Measurements from ENCODE around the gene SPTLC3. TPM values are rescaled to one million over a fixed set of nuclear protein-coding genes. Genes with fewer than 3 reads are reported as not detected.

Gene SPTLC3
- polyA plus RNA-seq, 1 of the 3 experiments (the other 2 are of a cell fraction), result 0.02 TPM

- no peak for TF ChIP-seq RCOR1 (IDR thresholded peaks at IDR 0.05; ENCODE audit: low read length)
These were observed 102.6 kb downstream of the SPTLC3 start (continued) for GRCh38 chr20:13111249-13111911.

GRCh38 chr20:13113731-13114130 is 105.0 kb downstream of the SPTLC3 start:
- Histone ChIP-seq H3K79me2 (ENCODE audit: insufficient read depth) (no peaks in the 10 kb centered on the region), H3K4me1 (ENCODE audit: control insufficient read depth in 1 of 2, insufficient read depth in 2 of 2, low read depth in 1 of 2, low read length in 1 of 2) (no peaks in the 10 kb centered on the region), H3K9ac (no peak overlapping the region), H3K9me2 (no peaks in the 10 kb centered on the region), H3K27me3 (ENCODE audit: insufficient read depth) (no peaks in the 10 kb centered on the region; the same call in 1 of the 2 replicates), H2AFZ (ENCODE audit: low read depth) (no peak overlapping the region), H4K20me1 (ENCODE audit: insufficient read depth) (no peaks in the 10 kb centered on the region), H3K4me3 (ENCODE audit: low read depth in 2 of 2, low read length in 1 of 2) (no peak overlapping the region), H3K27ac (ENCODE audit: low read depth in 2 of 2, low read length in 1 of 2) (no peak overlapping the region), H3K36me3 (replicated peaks in 1 of 2; ENCODE audit: control insufficient read depth in 1 of 2, insufficient read depth in 2 of 2, low read length in 1 of 2) (no peaks in the 10 kb centered on the region), H3K9me3 (no peaks in the 10 kb centered on the region), H3F3A (replicated peaks; ENCODE audit: insufficient read depth) (no peaks in the 10 kb centered on the region), H3K4me2 (no peak overlapping the region)
- TF ChIP-seq MEF2A (IDR thresholded peaks at IDR 0.05; ENCODE audit: borderline replicate concordance, low read depth), result no peak
- TF ChIP-seq RXRA (IDR thresholded peaks at IDR 0.05; ENCODE audit: borderline replicate concordance, low read depth), result no peak
- TF ChIP-seq CHD2 (IDR thresholded peaks at IDR 0.05; ENCODE audit: low read length, partially characterized antibody), result no peak
- no peak for TF ChIP-seq ELF1 (IDR thresholded peaks at IDR 0.05)
- TF ChIP-seq TEAD4 (IDR thresholded peaks at IDR 0.05; ENCODE audit: borderline replicate concordance, insufficient read depth), result no peak
- TF ChIP-seq GATA2 (CRISPR knock-in tag; IDR thresholded peaks at IDR 0.05), result no peak
- no peak for TF ChIP-seq MAX (IDR thresholded peaks at IDR 0.05; ENCODE audit: low read depth)
- no peak for TF ChIP-seq TCF12 (IDR thresholded peaks at IDR 0.05)
- no peak for TF ChIP-seq MXI1 (IDR thresholded peaks at IDR 0.05; ENCODE audit: low read depth, low read length)
- ChIA-PET POLR2A (no interaction called here), CTCF (interaction anchor here (0.9 to 1.4 kb wide), 3 partner anchors 12 to 189 kb away, joined by 3 to 5 read pairs (median 3); no protein-coding TSS in a partner anchor)
- DNase-seq, result no peak
- WGBS (ENCODE audit: low lambda C conversion rate), result 62% methylated on average over 3 of the region's 3 CpGs

GRCh38 chr20:13117200-13117599 is 108.4 kb downstream of the SPTLC3 start:
- Histone ChIP-seq H3K79me2 (ENCODE audit: insufficient read depth) (no peaks in the 10 kb centered on the region), H3K9ac (no peak overlapping the region), H2AFZ (ENCODE audit: low read depth) (no peak overlapping the region), H3K4me1 (ENCODE audit: control insufficient read depth in 1 of 2, insufficient read depth in 2 of 2, low read depth in 1 of 2, low read length in 1 of 2) (no peaks in the 10 kb centered on the region), H3K36me3 (replicated peaks in 1 of 2; ENCODE audit: control insufficient read depth in 1 of 2, insufficient read depth in 2 of 2, low read length in 1 of 2) (no peaks in the 10 kb centered on the region), H3K9me2 (no peaks in the 10 kb centered on the region), H3K27me3 (ENCODE audit: insufficient read depth) (no peaks in the 10 kb centered on the region), H3K4me3 (ENCODE audit: low read depth in 2 of 2, low read length in 1 of 2) (no peak overlapping the region), H3K27ac (ENCODE audit: low read depth in 2 of 2, low read length in 1 of 2) (no peak overlapping the region), H4K20me1 (ENCODE audit: insufficient read depth) (no peaks in the 10 kb centered on the region), H3F3A (replicated peaks; ENCODE audit: insufficient read depth) (no peaks in the 10 kb centered on the region), H3K9me3 (no peaks in the 10 kb centered on the region), H3K4me2 (no peak overlapping the region)
- POLR2A ChIA-PET, result no interaction called here
- 10% methylated on average over 2 of the region's 2 CpGs for WGBS (ENCODE audit: low lambda C conversion rate)
- no peak for DNase-seq
- CTCF ChIA-PET, result interaction anchor here (0.9 to 4.3 kb wide), 7 partner anchors 7 to 432 kb away, joined by 3 to 31 read pairs (median 6); no protein-coding TSS in a partner anchor
- TF ChIP-seq MEF2A (IDR thresholded peaks at IDR 0.05; ENCODE audit: borderline replicate concordance, low read depth) (no peak), CHD2 (IDR thresholded peaks at IDR 0.05; ENCODE audit: low read length, partially characterized antibody) (no peak), IRF3 (IDR thresholded peaks at IDR 0.05; ENCODE audit: low read depth, low read length) (no peak), JUND (IDR thresholded peaks at IDR 0.05) (no peak), EZH2phosphoT487 (IDR thresholded peaks at IDR 0.05; ENCODE audit: borderline replicate concordance, low read depth) (no peak), USF2 (IDR thresholded peaks at IDR 0.05; ENCODE audit: borderline replicate concordance, low read depth, low read length) (no peak), TAF1 (IDR thresholded peaks at IDR 0.05; ENCODE audit: borderline replicate concordance, low read depth, low read length) (no peak), RAD21 (IDR thresholded peaks at IDR 0.05; ENCODE audit: low read length) (no peak), YY1 (IDR thresholded peaks at IDR 0.05; ENCODE audit: low read depth) (no peak), RXRA (IDR thresholded peaks at IDR 0.05; ENCODE audit: borderline replicate concordance, low read depth) (no peak), FOSL2 (IDR thresholded peaks at IDR 0.05; ENCODE audit: borderline replicate concordance, low read depth) (no peak), PBX3 (IDR thresholded peaks at IDR 0.05) (no peak), USF1 (IDR thresholded peaks at IDR 0.05; ENCODE audit: borderline replicate concordance, low read depth) (no peak), TEAD4 (IDR thresholded peaks at IDR 0.05; ENCODE audit: borderline replicate concordance, insufficient read depth) (no peak)

All from SK-N-SH (cell line).